Calu3 (cell line): ENCODE data around the gene EFCC1. TPM values are rescaled to one million over a fixed set of nuclear protein-coding genes. Genes with fewer than 3 reads are reported as not detected.
A peak's percentile ranks its signal among the peaks of the same experiment; 100 is the strongest.
"Not testable (repeated sequence)": the region's sequence is repeated elsewhere in the genome, so short reads cannot be mapped to it uniquely, and the experiment has no call there.

ENCODE experiments used
- BruUV-seq: library from RNA; stranded (reverse); fragments of 400-500 nt; replicated peaks from 2 replicates; lab custom pipeline; 2021; lab: Mats Ljungman, UMichigan
- CTCF ChIA-PET: fragments of 300-600 bp; sonication (Branson Sonifier 250); formaldehyde crosslinking; loops from one replicate; lab custom pipeline; 2022; ENCODE audit warnings: antibody characterized with exemption; lab: Charles Lee
- DNase-seq: peaks from one replicate; pipeline ENCODE4 v3.0.0; 2022
- H3K27ac Mint-ChIP-seq: one replicate; pipeline ENCODE4 v1.8.0; 2022; ENCODE audit warnings: mixed read lengths; ENCODE audit not compliant: unreplicated experiment
- H3K27me3 Mint-ChIP-seq: one replicate; pipeline ENCODE4 v1.8.0; 2022; ENCODE audit warnings: mixed read lengths; ENCODE audit not compliant: unreplicated experiment
- H3K36me3 Mint-ChIP-seq: one replicate; pipeline ENCODE4 v1.8.0; 2022; ENCODE audit warnings: mild to moderate bottlenecking, moderate library complexity, mixed read lengths; ENCODE audit not compliant: insufficient read depth, unreplicated experiment
- H3K4me1 Mint-ChIP-seq: one replicate; pipeline ENCODE4 v1.8.0; 2022; ENCODE audit warnings: mild to moderate bottlenecking, low read depth, mixed read lengths; ENCODE audit not compliant: unreplicated experiment
- H3K4me3 Mint-ChIP-seq: one replicate; pipeline ENCODE4 v1.8.0; 2022; ENCODE audit warnings: mild to moderate bottlenecking, low read depth, moderate library complexity, mixed read lengths; ENCODE audit not compliant: unreplicated experiment
- H3K9me3 Mint-ChIP-seq: one replicate; pipeline ENCODE4 v1.8.0; 2022; ENCODE audit warnings: low read depth, mixed read lengths; ENCODE audit not compliant: unreplicated experiment
- intact Hi-C: fragments of 100-400 bp; cut with micrococcal nuclease; formaldehyde crosslinking; loops from one replicate; pipeline ENCODE4 v1.10.0; 2022; ENCODE audit not compliant: unreplicated experiment
- total RNA-seq: library from RNA; stranded (reverse); gene quantifications from 2 replicates; pipeline ENCODE4 v1.2.3, GENCODE V29; 2022
- TF ChIP-seq, protein P1 (sequence below): fragments of 200-600 bp; IDR thresholded peaks from one replicate; pipeline ENCODE4 v1.8.0; 2022; ENCODE audit warnings: antibody characterized with exemption; ENCODE audit not compliant: unreplicated experiment

Gene EFCC1
- total RNA-seq, 1 experiment from 2014 or later: not detected

- DNase-seq: no peak
- Mint-ChIP-seq H3K36me3 (peaks cover 17% of the 10 kb centered on the region), H3K27ac (no peak overlapping the region), H3K27me3 (no peaks in the 10 kb centered on the region), H3K4me3 (no peak overlapping the region), H3K9me3 (no peaks in the 10 kb centered on the region), H3K4me1 (no peaks in the 10 kb centered on the region)
- intact Hi-C loops: no loop called here
- BruUV-seq: no TSS peak
- TF ChIP-seq, protein P1, sequence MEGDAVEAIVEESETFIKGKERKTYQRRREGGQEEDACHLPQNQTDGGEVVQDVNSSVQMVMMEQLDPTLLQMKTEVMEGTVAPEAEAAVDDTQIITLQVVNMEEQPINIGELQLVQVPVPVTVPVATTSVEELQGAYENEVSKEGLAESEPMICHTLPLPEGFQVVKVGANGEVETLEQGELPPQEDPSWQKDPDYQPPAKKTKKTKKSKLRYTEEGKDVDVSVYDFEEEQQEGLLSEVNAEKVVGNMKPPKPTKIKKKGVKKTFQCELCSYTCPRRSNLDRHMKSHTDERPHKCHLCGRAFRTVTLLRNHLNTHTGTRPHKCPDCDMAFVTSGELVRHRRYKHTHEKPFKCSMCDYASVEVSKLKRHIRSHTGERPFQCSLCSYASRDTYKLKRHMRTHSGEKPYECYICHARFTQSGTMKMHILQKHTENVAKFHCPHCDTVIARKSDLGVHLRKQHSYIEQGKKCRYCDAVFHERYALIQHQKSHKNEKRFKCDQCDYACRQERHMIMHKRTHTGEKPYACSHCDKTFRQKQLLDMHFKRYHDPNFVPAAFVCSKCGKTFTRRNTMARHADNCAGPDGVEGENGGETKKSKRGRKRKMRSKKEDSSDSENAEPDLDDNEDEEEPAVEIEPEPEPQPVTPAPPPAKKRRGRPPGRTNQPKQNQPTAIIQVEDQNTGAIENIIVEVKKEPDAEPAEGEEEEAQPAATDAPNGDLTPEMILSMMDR: no peak
- CTCF ChIA-PET: interaction anchor here (1.3 kb wide), 1 partner anchor 34 kb away, joined by 4 read pairs; no protein-coding TSS in a partner anchor
Observed at GRCh38 chr3:129087138-129087702, 86.1 kb downstream of the EFCC1 start.

- CTCF ChIA-PET, intact Hi-C loops: not testable (repeated sequence)
Observed at GRCh38 chr3:129087904-129088303, 86.8 kb downstream of the EFCC1 start.

GRCh38 chr3:129088312-129088711 lies 87.2 kb downstream of the EFCC1 start:
- H3K27me3 Mint-ChIP-seq, H3K27ac Mint-ChIP-seq, H3K9me3 Mint-ChIP-seq, intact Hi-C loops, DNase-seq, CTCF ChIA-PET, H3K4me1 Mint-ChIP-seq, BruUV-seq, H3K4me3 Mint-ChIP-seq: not testable (repeated sequence)
- H3K36me3 Mint-ChIP-seq: peaks cover 19% of the 10 kb centered on the region

More at GRCh38 chr3:129087904-129088303, 86.8 kb downstream of the EFCC1 start:
- not testable (repeated sequence) for H3K27me3 Mint-ChIP-seq, H3K4me3 Mint-ChIP-seq, H3K4me1 Mint-ChIP-seq, BruUV-seq, H3K27ac Mint-ChIP-seq, H3K9me3 Mint-ChIP-seq
- peaks cover 19% of the 10 kb centered on the region for H3K36me3 Mint-ChIP-seq
- peak; percentile 80 for DNase-seq

Other genes starting within 250 kb of the EFCC1 start
- 112 and 124 TPM in 2 replicates for gene ACAD9, start 121.7 kb upstream of the EFCC1 start, total RNA-seq
- gene CFAP92, start 7.2 kb upstream of the EFCC1 start, total RNA-seq: 0.92 and 1.3 TPM in 2 replicates
- gene GP9, start 59.5 kb downstream of the EFCC1 start, total RNA-seq: not detected in 2 replicates
- 21.2 and 27.4 TPM in 2 replicates for gene RAB43, start 120.5 kb downstream of the EFCC1 start, total RNA-seq
- gene ISY1, start 159.8 kb downstream of the EFCC1 start, total RNA-seq: 63.8 and 77.0 TPM in 2 replicates
- 331 and 355 TPM in 2 replicates for gene CNBP, start 182.6 kb downstream of the EFCC1 start, total RNA-seq
- 295 and 302 TPM in 2 replicates for gene COPG1, start 248.3 kb downstream of the EFCC1 start, total RNA-seq